Limb (tissue), 2 donors: ENCODE measurements around the gene AKAP11.
A peak's percentile ranks its signal among the peaks of the same experiment; 100 is the strongest.

Experiments
- DNase-seq, 2 donors: peaks; one replicate each; pipeline ENCODE4 v3.0.0-alpha.2; 2016; ENCODE audit errors: extremely low spot score in 2 of 2

The AKAP11 gene

DNA sequence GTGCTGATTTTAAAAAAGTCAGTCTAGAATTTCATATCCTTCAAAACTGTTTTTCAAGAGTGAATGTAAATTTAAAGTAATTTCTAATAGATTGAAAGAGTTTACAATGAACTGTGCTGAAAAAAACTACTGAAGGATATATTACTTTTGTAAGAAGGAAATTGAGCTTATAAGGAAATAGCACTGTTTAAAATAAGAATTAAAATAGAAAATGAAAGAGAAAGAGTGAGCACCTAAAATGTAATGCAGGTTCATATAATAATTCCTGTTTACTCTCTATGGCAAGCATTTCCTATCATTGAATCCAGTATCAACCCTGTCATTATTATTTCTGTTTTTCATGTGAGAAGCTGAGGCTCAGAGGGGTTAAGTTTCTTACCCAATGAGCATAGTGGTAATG, 57.3 kb downstream of the AKAP11 start:
- DNase-seq, result no peak

DNA sequence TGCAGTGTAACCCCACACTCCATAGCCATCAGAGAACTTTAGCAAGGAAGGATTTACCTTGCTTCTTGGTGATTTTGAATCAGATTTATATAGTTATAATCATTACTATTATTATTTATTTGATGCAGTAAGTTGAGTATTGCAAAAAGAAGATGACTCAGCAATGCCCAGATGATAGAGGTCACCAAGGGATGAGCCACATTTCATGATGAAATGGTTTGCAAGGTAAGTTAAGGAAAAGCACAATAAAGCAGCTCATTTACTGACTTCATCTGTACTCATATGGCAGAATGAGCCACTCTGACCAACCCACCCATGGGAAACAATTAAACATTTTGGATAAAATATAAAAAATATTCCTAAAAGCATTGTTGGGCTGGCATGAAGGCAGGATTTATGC, 59.1 kb downstream of the AKAP11 start:
- no peak for DNase-seq

DNA sequence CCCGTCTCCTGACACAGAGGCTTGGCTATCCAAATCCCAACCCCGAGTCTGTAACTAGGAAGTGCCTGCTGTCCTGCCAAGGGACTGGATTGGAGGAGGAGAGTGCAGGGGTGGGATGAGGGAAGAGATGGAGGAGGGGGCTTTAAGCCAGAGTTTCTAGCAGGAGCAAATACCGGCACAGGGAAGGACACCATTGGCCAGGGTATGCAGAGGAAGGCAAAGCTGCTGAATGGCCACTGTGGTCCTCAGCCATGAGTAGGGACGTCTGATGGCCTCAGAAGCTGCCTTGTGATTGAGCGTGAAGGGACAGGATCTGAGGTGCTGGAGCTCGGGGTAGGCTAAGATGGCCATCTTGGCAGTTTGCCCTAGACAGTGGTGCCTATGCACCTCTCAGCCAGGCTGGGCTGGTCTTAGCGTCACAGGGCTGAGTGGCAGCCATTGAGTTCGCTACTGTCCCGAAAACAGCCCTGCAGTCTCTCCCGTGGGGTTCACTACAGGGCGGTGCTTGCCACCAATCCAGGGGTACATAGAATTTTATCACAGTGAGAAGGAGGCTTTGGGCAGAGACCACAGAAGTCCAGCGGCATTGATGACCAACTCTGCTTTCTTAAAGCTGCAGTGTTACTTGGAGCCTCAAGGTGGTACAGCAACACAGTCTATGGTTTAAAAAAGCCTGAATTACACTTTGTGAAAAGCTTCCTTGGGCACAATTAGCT, 61.8 kb downstream of the AKAP11 start:
- peak in 1 of 2 donors; percentile 35 for DNase-seq

DNA sequence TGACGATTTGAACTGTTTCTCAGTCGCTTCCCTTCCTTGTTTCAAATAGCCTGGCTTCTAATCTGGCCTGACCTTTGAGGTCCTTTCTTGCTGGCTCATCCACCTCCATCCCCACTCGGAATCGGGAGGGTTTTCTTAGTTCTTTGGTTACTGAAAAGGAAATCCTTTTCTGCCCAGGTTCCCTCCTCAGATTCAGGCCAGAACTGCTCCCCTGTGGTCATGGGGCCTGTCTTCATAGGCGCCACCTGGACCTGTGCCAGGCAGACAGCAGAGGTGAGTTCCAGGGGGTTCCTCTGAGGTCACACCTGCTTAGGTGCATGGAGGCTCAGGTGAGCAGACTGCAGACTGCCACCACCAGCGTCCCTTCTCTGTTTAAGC, 62.4 kb downstream of the AKAP11 start:
- DNase-seq, result no peak

DNA sequence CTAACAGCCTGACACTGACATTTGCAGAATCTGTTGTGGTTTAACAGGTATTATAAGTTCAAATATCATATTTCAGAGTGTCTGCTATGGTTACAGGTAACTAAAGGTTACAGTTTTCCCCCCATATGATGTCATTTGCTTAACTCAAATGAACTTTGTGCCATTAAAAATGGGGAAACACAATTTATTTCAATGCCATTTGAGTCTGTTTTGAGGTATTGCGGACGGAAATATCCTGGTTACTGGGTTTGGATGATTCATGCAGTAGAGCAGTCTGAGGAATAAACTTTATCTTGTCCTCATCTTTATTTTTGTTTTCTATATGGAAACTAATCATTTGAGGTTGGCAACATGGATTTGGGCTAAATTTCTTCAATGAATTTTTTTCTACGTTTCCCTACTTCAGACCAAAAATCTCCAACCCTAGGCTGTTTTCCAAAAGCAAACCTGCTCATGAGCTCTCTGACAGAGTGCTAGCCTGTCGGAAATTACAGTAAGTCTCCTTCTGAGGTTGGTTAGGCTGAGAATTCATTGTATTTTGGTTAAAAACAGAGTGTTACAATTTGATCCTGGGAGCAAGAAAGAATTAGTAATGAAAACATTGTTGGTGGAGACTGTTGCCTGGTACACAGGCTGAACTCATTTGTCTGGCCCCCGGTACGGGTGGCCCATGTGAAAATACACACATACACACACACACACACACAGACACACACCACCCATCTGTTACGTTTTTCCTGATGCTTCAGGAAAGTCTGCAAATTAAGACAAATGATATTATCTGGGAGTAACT, 66.1 kb downstream of the AKAP11 start:
- DNase-seq, result no peak

DNA sequence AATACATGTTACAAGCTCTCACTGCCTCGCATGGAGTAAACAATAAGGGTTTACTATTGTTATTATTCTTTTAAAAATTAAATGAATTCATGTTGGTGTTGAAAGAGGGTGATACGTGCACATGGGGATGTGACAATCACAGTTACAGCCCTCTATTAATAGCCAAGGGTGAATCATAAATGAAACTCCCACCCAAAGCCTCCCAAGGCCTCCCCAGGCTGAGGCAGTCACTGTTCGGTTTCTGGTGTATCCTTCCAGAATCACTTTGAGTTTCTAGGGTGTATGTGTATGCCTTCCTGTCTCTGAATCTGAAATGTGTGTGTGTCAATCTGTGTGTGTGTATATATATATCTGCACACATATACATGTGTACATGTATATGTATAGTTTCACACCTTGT, 73.4 kb downstream of the AKAP11 start:
- DNase-seq, result no peak

DNA sequence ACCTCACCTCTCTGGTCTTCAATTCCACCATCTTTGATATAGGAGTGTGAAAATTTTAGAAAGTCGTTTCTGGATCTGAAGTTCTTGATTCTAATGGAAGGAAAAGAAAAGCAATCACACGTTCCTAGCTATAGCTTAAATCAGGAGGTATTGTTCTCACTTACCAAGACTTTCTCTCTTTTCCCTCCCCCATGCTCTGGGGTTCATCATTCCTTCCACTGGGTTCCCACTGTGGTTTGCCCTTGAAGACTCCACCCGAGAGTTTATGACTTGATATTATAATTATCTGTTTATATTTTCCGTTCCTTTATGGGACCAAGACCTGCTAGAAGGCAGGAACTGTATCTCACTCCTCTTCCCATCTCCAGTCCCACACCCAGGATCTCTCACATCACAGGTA, 76.6 kb downstream of the AKAP11 start:
- DNase-seq, result no peak

DNA sequence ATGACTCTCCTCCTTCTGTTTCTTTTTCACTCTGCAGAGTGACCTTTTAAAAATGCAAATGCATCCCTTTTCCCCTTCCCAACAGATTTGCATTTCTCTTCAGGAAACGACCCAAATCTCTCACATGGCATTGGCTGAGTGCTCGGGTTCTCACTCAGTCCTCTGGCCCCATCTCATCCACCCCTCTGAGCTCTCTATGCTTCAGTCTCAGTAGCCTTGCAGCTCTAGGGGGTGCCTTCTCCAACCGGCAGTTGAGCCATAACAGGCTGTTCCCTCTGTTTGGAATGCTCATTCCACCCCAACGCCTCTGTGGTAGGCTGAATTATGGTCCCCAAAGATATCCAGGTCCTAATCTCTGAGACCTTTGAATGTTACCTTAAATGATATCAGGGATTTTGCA, 78.2 kb downstream of the AKAP11 start:
- no peak for DNase-seq

DNA sequence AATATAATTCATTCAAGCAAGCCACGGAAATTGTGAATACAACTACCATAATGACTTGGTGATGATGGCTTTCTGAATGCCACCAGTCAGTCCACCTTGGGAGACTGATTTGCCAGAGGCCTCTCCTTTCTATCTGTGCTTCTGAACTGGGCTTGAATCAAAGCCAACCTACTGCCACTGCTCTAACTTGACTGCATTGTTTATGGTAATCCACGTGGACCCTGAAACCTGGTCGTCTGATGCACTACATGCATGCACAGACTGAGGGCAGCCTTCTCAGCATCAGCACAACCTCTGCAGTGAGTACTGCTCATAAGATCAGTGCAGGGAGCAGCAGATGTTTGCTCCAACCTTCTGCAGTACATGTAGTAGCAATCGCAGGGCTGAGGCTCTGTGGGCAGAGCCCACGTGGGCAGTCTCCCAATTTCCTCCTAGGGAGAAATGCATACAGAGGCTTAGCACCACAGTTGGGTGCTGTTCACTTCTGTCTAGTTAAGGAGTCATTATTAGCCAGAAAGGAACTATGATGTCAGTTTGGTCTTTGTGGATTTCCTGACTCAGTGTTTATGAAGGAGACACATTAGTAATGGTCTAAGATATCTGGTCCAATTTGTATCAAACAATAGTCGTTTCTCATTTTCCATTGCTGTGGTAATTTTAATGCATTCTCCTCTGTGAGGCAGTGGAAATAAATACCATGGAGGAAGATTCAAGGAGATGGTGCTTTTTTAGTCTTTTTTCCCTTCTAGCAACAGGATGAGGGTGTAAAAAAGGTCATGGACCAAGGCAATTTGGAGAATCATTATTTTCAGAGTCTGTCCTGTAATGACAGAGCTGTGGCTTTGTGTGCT, 82.5 kb downstream of the AKAP11 start:
- DNase-seq, result no peak

DNA sequence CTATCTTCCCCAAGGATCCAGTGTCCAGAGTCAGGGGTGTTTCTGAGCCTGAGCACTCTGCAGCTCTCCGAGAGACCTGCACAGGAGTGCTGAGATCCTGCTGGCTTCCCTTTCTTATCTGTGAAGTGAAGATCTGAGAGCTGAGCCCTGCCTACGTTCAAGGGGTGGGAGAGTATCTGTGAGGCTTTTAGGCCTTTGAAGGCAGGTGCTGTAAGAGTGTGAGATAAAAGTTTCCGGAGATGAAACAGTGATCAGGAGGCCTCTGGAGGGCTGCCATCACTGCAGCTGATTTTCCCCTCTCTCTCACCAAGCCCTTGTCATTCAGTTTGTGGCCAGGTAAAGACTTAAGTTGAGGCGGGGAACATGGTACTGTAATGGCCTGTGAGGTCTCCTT, 83.1 kb downstream of the AKAP11 start:
- no peak for DNase-seq

DNA sequence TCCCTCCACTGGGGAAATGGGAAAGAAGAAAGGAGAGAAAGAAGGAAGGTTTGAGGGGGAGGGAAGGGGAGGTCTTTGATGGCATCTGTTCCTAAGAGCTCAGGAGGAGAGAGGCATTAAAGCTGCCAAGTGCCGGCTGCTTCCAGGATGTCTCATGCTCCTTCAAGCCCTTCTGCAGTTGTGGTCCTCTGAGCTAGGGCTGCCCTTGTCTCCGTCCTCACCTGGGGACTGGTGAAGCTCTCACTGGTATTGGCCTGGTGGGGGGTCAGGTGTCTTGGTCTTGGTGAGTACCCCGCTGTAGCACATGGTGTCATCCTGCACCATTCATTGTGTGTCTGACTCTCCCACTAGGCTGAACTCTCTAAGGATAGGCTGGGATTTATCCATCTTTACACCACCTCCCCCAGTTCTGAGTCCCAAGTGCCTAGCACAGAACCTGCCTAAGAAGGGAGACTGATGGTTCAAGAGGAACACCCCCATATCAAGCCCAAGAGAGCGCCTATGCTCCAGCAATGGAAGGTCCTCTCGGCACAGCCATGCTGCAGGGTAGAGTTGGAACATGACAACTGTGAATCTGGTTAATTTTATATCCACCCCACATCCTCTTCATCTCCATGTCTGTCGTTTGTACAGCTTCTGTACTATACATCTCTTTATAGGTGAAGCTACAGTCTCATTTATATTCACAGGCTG, 83.7 kb downstream of the AKAP11 start:
- no peak for DNase-seq

DNA sequence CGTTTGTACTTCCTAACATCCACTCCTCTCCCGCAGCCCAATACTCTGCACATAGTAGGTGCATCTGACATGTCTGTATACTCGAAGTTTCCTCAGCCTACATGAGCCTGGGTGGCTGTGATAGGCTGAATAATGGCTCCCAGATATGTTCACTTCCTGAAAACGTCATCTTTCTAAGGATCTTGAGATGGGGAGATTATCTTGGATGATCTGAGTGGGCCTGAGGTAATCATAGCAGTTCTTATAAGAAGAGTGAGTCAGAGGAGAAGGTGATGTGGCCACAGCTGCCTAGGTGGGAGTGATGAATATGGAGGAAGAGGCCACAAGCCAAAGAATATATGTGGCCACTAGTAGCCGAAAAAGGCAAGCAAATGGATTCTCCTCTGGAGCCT, 84.2 kb downstream of the AKAP11 start:
- no peak for DNase-seq

DNA sequence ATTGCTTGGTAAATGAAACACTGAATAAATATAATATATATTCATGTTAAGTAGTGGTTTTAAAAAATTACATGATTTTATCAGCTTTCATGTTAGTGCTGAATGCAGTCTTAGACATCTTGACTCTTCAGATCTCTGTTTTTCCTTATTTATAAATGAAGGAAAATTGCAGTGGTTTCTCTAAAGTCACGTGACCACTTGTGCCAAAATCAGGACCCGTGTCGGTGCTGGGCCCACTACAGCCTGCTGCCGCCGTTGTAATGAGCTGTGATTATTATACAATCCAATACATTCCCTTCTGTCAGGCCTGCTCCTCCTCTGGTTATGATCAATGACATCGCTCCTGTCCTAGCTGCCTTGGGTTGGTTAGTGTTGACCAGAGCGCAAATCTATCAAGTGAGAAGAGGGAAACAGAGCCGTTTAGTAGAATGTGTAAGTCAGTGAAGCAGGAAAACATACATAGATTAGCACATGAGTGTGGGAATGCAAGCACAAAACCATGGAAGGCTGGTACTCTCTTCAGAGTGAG, 88.2 kb downstream of the AKAP11 start:
- no peak for DNase-seq

DNA sequence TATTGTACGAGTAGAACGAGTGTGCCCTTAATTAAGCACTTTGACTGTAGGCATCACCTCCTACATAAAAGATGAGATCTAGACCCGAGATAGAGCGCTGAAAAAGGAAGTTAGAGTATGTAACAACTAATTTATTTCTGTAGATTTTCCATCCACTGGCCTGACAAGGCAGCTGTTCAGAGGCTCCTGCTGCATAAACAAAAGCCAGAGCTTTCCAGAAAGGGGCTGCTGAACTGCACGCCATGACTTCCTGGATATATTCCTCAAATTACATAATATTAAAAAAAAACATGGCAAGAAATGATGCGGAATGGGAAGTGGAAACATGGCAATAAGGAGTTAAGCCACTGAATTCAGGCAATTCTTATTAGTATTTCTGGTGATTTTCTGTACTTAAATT, 89.7 kb downstream of the AKAP11 start:
- peak in 1 of 2 donors; percentile 18 for DNase-seq

DNA sequence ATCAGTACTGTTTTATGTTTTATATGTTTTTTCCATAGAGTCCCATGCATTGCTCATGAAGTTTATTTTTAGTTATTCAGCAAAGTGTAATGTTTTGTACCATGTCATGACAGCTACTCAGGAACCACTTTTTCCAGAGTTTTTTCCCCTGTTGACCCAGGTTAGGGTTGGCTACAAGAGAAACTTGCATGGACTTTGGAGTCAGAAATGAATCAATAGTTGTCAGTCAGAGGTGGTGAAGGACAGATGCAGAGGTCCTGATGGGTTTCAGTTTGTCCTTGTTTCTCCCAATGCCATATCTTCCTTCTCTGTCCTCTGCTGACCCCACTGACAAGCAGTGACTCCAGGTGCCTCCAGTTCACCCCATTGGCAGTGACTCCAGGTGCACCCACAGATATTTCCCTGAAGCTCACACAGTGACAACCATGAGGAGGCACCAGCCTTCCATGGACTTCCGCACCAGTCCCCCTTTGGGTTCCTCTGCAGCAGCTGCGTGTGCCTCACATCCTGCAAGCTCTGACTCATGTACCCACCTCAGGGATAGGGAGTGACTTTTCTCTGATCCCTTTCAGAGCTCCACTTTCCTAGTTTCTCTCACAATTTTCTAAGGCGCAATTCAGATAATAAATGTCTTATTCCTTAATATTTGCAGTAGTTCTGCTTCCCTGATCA, 92.1 kb downstream of the AKAP11 start:
- DNase-seq, result no peak

DNA sequence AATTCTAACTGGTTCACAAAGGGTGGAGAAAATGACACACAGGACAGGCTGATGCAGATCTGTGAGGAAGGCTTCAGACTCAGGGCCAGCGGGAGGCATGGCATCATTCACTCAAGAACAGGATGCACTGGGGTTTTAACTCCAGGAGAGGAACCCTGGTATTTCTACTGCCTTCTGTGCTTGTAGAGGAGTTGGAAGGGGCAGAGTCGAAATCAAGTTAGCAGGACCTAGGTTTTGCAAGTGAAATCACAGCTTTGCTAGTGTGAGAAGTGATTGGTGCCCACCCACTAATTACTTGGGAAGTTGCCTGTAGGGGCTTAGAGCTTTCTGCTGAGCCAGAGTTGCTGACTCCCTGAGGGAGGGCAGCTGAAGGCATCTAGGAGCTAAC, 92.7 kb downstream of the AKAP11 start:
- no peak for DNase-seq

DNA sequence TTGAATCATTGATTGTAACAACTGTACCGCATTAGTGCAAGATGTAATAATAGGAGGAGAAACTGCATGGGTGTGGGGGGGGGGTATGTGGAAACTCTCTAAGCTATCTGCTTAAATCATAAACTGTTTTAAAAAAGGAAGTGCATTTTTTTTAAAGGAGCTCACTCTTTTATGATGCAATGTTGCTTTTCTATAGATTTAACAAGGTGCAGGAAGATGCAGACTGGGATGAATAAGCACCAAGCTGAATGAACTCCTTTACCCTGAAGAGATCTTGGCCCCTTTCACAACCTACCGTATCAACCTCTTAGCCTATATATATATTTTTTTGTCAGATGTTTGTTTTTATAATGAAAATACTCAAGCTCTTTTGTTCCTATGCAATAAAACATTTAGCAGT, 95.9 kb downstream of the AKAP11 start:
- DNase-seq, result no peak

DNA sequence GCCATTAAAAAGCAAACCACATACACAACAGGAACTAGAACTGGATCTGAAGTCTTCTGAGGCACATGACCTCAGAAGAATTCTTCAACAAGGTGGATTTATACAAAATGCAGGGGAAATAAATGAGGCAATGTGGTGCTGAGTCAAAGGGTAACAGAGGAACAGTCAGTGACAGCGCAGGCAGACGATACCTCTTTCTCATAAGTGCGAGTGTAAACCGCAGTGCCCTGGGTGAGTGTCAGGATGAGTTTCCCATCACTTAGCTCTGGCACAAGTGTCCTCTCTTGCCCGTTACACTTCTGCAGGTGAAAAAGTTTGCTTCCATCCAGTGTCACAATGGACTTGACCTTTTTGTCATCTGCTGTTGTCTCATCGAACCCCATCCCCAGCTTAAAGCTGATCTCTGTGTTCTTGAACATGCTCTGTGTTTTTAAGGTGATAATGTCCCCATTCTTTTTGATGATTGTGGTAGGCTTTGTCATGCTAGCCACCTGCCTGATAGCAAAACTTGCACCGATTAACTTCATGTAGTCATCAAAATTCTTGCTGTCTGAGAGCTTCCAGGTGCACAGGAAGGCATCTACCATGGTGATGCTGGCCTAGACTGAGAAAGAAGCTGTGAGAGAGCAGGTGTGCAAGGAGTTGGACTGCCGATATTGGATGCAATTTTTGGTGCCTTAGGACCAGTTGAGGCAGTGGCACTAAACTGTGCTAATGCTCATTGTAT, 97.3 kb downstream of the AKAP11 start:
- DNase-seq, result no peak

DNA sequence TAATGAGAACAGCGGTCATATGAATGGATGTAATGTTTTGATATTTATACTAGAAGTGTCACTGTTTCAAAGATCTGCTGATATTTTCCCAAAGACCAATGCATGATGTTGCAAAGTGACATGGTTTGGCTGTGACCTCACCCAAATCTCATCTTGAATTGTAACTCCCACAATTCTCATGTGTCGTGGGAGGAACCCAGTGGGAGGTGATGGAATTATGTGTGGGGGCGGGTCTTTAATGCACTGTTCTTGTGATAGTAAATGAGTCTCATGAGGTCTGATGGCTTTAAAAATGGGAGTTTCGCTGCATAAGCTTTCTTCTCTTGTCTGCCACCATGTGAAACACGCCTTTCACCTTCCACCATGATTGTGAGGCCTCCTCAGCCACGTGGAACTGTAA, 98.3 kb downstream of the AKAP11 start:
- no peak for DNase-seq
